NCI-H146 (cell line): Measurements from ENCODE around the gene NMRK2.
"Not testable (repeated sequence)": the region's sequence is repeated elsewhere in the genome, so short reads cannot be mapped to it uniquely, and the experiment has no call there.

Source experiments
- DNase-seq: peaks from one replicate; lab custom pipeline; 2025; lab: John Stamatoyannopoulos, UW

Gene NMRK2

DNA sequence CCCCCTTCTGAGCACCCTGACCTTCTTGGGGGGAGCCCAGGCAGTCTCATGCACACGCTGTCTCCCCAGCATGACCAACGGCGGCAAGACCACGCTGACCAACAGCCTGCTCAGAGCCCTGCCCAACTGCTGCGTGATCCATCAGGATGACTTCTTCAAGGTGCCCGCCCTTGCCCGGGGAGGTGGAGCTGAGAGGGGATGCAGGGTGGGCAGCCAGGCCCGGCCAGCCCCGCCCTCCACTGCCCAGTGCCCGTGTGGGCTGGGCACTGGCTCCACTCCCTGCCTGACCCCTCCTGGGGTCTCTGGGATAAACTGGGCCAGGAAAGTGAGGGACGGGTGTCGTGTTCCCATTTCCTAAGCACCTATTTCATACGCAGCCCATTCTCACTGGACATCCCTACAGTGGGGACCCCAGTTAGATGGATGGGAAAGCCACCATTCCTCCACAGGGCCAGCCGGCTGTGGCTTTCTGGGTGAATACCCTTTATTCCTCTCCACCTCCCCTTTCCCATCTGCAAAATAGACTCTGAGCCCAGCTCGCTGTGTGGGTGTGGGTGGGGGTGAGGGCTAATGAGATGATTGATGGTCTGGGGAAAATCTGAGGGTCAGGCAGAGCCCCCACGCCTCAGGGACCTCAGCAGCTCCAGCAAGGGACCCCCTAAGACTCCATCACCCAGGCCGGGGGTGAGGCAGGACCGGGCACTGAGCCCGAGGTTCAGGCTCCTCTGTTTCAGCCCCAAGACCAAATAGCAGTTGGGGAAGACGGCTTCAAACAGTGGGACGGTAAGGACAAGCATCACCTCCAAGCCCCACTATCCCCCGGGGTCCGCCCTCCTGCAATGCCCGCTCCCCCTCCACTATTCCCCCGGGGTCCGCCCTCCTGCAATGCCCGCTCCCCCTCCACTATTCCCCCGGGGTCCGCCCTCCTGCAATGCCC, 3.9 kb downstream of the NMRK2 start:
- DNase-seq = no peak

DNA sequence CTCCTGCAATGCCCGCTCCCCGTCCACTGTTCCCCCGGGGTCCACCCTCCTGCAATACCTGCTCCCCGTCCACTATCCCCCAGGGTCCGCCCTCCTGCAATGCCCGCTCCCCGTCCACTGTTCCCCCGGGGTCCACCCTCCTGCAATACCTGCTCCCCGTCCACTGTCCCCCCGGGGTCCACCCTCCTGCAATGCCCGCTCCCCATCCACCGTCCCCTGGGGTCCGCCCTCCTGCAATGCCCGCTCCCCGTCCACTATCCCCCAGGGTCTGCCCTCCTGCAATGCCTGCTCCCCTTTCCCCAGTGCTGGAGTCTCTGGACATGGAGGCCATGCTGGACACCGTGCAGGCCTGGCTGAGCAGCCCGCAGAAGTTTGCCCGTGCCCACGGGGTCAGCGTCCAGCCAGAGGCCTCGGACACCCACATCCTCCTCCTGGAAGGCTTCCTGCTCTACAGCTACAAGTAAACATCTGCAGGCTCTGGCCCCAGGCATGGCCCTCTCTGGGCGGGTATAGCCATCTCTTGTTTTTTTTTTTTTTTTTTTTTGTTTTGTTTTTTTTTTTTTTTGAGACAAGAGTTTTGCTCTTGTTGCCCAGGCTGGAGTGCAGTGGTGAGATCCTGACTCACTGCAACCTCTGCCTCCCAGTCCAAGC, 5.6 kb downstream of the NMRK2 start:
- not testable (repeated sequence) for DNase-seq

DNA sequence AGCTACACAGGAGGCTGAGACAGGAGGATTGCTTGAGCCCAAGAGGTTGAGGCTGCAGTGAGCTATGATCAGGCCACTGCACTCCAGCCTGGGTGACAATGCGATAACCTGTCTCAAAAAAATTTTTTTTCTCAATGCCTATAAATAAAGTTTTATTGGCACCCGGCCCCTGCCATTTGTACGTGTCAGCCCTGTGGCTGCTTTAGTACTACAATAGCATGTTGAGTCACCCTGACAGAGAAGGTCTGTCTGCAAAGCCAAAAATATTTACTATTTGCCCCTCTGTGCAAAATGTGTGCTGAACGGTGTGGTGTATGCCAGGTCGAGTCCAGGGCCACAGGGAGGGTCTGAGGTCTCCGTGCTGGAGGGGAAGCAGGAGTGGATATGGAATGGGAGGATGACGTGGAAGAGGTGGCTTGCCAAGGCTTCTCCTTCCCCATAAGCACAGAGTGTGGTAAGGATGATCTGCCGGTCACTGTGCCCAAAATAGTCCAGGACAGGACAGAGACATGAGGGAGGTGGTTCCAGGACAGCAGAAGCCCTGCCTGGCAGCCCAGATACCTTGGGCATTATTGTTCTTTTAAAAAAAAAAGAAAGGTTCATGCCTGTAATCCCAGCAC, 10.0 kb downstream of the NMRK2 start:
- DNase-seq = no peak

DNA sequence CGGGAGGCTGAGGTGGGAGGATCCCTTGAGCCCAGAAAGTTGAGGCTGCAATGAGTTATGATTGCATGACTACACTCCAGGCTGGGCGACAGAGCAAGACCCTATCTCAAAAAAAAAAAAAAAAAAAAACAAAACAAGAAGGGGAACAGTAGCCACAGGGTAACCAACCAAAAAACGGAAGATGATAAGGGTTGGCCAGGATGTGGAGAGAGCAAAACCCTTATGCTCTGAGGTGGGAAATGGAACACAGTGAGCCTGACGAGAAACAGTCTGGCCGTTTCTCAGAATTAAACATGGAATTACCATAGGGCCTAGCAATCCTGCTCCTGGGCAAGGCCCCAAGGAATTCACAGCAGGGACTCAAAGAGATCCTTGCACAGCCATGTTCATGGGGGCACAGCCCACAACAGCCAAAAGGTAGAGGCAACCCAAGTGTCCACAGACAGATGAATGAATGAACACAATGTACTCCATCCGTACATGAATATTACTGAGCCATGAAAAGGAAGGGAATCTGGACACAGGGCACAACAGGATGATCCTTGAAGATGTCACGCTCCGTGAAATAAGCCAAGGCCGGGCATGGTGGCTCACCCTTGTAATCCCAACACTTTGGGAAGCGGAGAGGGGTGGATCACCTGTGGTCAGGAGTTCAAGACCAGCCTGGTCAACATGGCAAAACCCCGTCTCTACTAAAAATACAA, 11.3 kb downstream of the NMRK2 start:
- no peak for DNase-seq

DNA sequence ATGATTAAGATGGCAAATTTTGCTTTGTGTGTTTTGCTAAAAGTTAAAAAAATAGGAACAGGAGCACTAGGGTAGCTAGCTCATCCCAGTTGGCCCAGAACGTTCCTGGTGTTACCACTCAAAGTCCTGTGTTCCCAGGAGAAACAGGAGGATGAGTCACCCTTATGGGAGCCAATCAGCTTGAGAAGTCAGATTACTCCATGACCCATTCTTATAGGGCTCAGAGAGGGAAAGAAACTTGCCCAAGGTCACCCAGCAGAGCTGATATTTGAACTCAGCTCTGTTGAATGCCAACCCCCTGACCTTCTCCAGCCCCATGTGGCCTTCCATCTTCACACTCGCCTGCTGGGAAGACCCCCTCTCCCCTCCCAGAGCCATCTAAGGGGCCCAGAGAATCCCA, 13.0 kb downstream of the NMRK2 start:
- no peak for DNase-seq

DNA sequence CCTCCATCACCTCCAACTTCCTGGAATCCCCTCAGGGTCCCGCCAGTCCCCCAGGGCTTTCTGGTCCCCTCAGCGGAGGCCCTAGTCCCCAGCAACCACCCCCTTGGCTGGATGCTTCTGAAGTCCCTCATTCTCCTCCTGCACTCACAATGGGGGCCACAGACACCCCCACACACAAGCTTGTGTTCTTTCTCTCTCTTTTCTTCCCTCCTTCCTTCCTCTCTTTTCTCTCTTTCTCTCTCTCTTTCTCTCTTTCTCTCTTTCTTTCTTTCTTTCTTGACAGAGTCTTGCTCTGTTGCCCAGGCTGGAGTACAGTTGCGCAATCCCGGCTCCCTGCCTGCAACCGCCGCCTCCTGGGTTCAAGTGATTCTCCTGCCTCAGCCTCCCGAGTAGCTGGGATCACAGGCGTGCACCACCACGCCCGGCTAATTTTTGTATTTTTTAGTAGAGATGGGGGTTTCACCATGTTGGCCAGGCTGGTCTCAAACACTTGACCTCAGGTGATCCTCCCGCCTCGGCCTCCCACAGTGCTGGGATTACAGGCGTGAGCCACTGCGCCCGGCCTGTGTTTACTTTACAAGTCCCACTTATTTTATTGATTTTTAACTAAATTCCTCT, 14.6 kb downstream of the NMRK2 start:
- not testable (repeated sequence) for DNase-seq

DNA sequence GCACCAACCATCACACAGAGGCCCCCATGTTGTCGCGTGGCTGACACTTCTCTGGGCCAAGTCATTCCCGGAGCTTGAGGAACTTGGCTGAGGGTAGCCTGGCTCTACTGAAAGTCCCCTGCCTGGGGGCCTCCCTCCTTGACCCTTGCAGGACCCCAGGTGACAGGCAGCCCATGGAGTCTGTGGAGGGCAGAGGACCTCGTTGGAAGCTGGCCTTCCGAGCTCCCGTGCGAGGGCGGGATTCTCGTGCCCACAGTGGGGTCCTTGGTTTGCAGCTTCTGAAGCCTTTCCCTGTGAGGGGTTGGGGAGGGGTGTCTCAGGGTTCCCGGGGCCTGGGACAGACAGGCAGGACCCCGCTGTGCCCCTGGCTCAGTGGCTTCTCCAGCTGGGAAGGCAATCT, 16.4 kb downstream of the NMRK2 start:
- DNase-seq = no peak

DNA sequence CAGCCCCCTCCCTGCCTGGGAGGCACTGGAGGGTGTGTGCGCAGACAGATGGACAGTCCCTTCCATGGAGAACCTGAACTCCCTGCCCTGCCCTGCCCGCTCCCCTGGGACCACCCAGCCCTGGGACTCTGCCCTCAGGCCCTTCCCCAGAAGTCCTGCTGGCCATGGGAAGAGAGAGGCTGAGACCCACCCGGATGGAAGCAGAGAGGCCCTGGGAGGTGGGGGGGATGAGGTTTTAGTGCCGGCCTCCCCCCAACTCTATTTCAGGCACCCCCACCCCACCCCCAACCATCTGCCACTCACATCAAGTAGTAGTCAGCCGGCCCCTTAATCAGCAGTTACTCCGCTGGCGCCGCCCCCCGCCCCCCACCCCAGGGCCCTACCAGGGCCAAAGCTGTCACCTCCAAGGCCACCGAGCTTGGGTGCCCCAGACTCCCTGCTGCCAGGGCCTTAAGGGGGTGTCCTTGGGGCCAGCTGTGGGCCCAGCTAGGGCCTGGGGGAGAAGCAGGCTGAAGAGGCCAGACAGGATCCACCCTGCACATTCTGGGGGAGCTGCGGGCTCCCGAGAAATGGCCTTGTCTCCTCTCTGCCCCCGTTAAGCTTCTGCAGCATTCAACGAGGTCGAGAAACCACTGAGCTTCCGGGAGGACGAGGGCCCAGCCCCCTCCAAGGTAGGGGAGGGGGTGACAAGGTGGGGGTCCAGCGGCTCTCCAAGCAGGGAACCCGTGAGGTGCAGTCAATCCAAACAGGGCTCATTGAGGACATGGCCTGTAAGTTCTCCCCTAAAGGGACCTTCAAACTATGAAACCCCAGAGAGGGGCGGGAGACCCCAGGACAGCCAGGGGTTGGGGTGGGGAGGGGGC, 17.4 kb downstream of the NMRK2 start:
- no peak for DNase-seq

DNA sequence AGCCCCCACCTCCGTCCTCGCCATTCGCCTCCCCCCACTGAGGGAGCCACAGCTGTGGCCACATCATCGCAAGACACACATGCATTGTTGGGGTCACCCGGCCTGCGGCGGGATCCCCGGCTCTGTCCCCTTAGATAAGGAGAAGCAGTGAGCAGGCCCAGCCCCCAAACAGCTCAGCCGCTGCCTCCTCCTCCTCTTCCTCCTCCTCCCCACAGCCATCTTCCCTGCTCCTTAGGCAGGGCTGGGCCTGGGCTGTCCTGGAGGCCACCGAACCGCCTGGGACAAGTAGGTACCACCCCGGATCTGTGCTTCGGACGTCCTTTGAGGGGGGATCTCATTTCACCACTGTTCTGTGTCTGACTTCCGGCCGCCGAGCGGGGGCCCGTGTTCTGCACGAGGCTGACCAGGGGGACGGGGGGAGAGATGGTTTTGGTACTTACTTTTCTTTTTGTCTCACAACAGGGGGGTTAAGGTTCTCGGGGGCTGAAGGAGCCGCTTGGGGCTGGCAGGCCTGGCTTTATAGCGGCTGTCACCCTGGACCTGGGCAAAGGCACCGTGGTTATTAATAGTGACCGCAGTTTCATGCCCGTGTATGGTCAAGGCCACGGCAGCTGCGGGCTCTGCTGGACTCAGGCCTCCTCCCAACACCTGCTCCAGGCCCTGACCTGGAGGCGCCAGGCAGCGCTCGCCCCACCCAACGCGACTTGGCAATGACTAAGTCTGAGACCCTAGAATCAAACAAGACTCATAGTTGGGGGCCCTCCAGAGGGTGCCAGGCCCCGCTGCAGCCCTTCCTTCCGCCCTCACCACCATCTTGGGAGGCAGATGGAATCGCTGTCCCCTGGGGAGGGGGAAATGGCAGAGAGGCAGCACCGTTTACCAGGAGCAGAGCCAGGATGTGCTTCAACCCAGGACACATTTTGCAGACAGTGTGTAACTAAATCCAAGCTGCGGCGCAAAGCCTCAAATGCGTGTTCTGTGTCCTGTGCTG, 18.3 kb downstream of the NMRK2 start:
- peak; percentile 62 for DNase-seq

DNA sequence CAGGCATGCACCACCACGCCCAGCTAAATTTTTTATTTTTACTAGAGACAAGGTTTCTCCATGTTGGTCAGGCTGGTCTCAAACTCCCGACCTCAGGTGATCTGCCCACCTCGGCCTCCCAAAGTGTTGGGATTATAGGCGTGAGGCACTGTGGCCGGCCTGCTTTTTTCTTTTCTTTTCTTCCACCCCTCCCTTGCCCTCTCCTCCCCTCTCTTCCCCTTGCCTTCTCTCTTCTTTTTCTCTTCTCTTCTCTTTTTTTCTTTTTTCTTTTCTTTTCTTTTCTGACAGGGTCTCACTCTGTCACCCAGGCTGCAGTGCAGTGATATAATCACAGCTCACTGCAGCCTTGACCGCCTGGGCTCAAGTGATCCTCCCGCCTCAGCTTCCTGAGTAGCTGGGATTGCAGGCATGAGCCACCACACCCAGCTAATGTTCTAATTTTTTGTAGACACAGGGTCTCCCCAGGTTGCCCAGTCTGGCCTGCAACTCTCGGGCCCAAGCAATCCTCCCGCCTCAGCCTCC, 19.9 kb downstream of the NMRK2 start:
- DNase-seq = not testable (repeated sequence)

DNA sequence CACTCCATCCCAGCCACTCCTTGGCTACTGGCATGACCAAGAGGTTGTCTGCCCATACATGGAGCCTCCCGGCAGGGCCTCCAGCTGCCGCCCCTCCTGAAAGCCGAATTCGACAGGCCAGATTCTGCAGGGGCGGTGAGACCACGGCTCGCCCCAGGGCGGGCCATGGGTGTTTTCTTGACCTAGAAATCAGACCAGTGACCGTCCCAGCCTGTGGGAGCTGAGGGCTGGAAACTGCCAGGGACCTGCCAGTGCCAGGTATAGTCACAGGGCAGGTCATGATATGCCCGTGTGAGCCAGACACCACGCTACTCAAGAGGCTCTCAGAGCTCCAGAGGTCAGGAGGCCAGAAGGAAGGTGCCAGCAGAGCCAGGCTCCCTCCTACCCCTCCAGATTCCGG, 21.2 kb downstream of the NMRK2 start:
- no peak for DNase-seq

DNA sequence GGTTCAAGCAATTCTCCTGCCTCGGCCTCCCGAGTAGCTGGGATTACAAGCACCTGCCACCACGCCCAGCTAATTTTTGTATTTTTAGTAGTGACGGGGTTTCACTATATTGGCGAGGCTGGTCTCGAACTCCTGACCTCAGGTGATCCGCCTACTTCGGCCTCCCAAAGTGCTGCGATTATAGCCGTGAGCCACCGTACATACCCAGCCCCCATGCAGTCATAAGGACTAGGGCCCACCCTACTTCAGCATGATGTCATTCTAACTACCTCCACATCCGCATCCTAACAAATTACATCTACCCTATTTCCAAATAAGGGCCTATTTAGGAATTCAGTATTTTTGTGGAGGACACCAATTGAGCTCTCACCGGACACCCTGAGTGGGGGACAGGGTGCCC, 22.4 kb downstream of the NMRK2 start:
- DNase-seq = not testable (repeated sequence)

DNA sequence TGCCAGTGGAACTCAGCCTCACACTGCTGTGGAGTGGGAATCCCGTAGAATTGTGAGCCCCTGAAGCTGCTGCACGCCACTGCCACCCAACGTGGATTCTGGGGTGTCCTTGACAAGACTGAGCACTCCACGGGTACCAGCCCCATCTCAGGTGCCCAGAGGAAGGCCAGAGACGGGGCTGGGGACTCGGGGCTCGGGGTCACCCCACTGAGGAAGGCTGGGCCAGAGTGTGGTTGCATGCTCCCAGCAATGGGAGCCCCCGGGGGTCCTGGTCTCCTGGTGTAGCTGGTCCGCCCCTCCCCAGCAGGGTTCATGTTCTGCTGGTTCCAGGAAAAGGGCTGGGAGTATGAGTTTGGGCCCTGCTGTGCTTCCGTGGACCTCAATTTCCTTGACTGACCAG, 22.8 kb downstream of the NMRK2 start:
- DNase-seq = no peak

DNA sequence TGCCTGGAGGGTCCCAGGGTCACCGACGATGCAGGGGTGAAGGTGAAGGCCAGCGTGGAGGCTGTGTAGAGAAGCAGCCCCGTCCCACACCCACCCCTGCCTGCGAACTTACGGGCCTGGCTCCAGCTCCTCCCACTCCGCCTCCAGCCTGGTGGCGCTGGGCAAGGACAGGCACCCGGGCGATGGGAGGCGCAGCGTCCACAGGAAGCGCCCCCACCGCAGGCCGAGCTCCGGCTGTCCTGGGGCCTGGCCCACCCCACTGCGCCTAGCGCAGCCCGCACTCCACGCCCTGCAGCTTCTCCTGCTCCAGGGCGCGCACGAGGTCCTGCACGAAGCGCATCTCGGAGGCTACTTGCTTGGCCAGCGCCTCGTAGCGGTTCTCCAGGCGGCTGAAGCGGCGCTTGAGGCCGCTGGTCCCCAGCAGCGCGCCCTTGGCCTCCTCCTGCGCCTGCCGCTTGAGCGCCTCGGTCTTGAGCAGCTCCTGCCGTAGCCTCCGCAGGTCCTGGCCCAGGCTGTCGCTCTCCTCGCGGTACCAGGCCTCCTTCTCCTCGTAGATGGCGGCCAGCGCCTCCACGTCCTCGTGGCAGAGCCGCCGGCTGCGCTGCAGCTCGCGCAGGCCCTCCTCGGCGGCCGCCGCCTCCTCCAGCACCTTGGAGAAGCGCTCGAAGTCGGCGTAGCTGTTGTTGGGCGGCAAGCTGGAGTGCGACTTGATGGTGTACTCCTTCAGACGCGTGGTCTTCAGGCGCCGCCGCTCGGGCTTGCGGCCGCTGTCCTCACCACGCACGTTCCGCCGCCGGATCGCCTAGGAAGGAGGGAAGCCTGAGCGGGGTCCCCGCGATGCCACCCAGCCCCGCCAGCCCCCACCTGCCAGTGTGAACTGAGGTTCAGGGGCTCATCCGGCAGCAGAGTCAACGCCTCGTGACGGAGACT, 26.2 kb downstream of the NMRK2 start:
- no peak for DNase-seq

DNA sequence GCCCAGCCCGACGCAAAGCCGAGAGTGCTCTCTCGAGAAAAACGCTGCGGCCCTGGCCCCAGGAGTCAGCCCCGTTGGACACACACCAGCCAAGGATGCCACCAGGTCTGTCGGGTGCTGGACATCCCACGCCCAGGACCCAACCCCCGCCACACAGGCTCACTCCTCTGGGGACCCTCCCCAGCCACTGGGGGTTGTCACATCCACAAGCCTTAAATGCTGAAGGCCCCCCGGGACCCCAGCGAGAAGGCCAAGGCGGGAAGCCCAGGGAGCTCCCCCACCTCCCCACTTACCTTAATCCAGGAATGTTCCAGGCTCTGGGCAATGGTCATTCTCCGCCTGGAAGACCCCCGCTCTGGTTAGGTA, 26.9 kb downstream of the NMRK2 start:
- no peak for DNase-seq

DNA sequence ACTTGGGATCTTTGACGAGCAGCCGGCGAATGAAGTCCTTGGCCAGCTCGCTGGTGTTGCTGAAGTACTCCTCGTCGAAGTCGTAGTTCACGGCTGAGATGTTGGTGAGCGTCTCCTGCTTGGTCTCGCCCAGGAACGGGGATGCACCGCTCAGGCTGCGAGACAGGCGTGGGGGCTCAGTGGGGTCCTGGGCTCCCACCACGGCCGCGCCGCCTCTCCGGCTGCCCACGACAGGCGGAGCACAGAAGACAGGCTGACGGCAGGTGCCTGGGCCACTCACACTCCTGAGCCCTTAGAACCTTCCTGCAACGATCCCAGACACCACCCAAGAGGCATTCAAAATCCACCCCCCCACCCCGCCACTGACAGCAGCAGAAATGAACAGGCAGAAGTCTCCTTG, 28.1 kb downstream of the NMRK2 start:
- no peak for DNase-seq

DNA sequence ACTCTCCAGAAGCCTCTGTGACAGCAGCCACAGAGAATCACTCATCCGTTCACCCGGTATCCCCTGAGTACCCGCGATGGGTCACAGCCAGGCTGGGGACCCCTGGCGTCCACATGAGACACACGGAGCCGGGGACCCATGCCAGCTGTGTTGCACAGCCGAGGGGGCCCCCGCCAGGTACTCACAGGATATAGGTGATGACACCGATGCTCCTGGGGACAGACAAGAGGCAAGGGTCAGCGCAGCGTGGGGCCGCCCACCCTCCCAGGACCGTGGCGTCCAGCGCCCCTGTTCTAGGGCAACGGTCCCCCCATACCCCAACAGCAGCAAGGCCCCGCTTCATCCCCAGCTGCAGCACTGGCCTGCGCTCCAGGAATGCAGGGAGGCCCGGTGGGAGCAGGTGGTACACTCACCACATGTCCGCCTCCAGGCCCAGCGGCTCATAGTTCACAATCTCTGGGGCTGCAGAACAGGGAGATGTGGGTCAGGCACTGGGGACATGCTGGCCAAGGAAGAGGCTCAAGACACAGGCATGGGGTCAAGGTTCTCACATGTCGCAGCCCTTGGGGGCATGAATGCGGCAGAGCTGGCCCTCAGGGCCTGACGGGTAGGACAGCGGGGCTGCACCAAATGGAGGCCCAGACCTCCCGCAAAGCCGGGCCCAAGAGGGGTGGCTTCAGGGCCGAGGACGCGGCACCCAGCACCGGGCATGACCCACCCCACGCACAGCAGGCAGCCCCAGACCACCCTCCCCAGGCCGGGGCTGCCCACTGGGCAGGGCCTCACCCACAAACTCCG, 30.8 kb downstream of the NMRK2 start:
- DNase-seq = no peak
